Subcutaneous adipose tissue (tissue), 4 donors: ENCODE data around the gene MRPL50. TPM values are rescaled to one million over a fixed set of nuclear protein-coding genes. Genes with fewer than 3 reads are reported as not detected.

Source experiments
- total RNA-seq, 4 donors: library from RNA; depleted of rRNA; stranded (reverse); fragments of >200 nt; gene quantifications; one replicate each; pipeline ENCODE4 v1.1.0, GENCODE V29; 2016
- TF ChIP-seq, protein P1 (sequence below): fragments of 450-650 bp; IDR thresholded peaks from one replicate; pipeline ENCODE4 v1.5.1; 2016; ENCODE audit warnings: low read depth, mild to moderate bottlenecking, control low read depth, antibody characterized with exemption, moderate library complexity

The MRPL50 gene
- total RNA-seq, 4 donors from 2014 or later: 7.3 to 17.9 (median 8.1) TPM

DNA sequence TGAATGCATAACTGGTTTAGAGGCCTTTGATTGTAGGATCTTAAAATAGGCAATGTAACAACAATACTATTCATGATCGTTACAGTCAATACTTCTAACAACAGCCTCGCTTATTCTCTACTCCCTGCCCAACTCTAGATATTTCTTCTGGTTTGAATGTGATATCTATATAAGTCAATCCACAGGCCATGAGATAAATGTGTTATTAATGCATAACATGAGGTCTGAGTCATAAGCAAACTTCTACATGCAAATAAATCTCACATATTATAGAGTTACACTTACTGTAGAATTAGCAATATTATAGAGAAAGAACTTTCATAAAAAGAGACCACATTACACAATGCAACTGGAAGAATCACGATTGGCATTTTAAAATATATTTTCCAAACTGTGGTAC lies 40.1 kb upstream of the MRPL50 start:
- TF ChIP-seq, protein P1, sequence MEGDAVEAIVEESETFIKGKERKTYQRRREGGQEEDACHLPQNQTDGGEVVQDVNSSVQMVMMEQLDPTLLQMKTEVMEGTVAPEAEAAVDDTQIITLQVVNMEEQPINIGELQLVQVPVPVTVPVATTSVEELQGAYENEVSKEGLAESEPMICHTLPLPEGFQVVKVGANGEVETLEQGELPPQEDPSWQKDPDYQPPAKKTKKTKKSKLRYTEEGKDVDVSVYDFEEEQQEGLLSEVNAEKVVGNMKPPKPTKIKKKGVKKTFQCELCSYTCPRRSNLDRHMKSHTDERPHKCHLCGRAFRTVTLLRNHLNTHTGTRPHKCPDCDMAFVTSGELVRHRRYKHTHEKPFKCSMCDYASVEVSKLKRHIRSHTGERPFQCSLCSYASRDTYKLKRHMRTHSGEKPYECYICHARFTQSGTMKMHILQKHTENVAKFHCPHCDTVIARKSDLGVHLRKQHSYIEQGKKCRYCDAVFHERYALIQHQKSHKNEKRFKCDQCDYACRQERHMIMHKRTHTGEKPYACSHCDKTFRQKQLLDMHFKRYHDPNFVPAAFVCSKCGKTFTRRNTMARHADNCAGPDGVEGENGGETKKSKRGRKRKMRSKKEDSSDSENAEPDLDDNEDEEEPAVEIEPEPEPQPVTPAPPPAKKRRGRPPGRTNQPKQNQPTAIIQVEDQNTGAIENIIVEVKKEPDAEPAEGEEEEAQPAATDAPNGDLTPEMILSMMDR: no peak

DNA sequence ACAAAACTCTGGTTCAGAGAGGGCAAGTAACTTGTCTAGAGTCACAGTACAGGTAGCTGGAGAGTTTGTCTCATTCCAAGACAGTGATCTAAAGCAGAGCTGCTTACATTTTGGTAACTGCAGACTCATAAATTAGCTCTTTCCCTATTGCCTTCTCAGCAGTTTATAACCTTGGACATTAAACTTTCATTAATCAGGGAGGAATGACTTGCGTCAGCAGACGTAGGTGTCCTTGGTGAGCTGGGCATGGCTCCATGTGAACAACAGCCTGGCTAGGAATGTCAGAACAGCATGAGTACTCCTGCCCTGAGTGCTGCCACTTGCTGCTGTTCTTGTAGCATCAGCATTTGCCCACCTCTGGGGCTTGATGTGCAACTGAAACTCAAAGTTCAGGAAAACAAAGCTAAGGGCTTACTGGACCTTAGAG lies 39.4 kb upstream of the MRPL50 start:
- TF ChIP-seq, protein P1: no peak

DNA sequence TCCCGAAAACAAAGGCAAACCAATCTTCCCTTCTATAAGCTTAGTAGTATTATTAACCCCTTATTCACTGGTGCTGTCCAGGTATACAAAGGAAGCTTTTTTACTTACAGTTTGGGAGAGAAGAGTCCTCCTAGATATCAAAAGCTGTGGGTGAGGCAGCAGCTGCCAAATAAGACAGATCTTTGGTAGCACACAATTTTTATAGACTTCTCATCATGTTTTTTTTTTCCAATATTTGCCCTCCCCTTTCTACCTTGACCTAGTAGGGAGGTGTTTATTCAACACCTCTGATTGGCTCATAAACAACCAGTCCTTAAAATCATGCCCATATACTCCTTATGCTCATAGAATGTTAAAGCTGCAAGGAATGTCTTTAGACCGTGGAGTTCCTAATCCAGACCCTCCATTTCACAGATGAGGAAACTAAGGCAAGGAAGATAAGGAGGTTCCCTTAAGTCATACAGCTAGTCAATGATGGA lies 37.2 kb upstream of the MRPL50 start, which contains the start of gene ALDOB:
ALDOB (minus strand) TSS at position 174 of the 479 bp plus-strand sequence. CDS start 4,887 bp downstream, outside the sequence.
- TF ChIP-seq, protein P1: no peak

DNA sequence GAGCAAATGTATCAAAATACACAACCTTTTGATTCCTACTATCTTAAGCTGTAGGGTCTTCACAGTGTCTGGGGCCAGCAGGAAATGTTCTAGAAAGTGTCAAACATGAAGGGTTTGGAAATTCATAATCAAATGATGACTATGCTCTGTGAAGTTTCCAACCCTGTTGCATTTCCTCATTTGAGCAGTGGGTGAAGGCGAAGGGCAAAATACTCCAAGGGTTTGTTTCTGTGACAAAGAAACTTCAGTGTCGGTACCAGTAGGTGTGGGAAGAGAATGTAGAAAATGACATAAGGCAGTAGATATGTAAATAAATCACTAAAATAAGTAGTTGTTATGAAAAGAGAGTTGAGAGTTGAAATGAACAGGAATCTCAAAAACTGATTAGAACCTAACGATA lies 36.6 kb upstream of the MRPL50 start:
- TF ChIP-seq, protein P1: no peak

DNA sequence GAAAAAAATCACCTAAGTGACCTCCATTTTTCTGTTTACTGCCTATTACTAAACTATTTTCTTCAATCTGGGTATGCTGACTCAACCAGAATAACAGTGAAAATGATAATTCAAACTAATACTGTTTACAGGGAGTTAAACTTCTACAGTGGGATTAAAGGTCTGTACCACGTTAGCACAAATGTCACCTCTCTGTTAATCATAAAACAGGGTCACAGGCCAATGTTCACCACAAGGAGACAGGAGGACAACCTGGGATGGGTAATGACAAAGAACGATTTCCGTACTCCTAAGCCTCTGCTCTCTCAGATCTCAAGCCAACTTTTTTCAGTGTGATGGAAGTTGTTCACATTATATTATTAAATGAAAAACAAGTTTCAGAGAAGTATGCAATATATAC lies 34.8 kb upstream of the MRPL50 start:
- TF ChIP-seq, protein P1: no peak

DNA sequence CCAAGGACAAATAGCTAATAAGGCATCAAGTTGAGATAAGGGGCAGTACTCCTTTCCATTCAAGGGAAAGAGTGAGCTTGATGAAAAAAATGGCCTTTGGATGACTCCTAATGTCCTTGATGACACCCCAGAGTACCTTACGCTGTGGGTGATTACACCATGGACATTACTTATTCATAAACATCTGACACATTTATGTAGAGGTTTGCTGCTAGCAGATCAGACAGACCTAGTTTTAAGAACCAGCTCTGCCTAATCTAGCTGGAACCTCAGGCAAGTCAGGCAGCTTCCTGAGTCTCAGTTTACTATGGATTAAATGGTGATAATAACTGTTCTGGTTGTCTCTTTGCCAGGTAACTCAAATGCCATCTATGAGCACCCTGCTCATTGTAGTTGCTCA lies 34.3 kb upstream of the MRPL50 start:
- TF ChIP-seq, protein P1: no peak

DNA sequence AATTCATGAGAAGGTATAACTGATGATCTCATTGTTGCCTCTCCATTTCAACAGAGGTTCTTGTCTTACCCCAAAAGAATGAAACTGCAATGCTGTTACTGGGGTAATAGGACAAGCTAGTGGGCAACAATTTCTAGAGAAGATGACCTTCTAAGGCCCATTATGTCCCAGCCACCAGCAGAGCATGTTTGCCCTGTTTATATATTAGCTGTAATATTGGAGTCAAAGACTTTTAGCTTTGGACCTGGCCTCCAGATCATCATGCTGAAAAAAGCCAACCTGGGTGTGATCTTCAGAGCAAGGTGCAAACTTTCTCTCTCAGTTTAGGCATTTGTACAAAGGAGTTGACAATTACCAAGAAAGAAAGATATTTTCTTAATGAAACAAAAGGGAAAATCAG lies 33.8 kb upstream of the MRPL50 start:
- TF ChIP-seq, protein P1: no peak
